Smooth muscle cell (in vitro differentiated cells): ENCODE measurements around the gene GHDC. TPM values are rescaled to one million over a fixed set of nuclear protein-coding genes. Genes with fewer than 3 reads are reported as not detected.
"Not testable (repeated sequence)": the region's sequence is repeated elsewhere in the genome, so short reads cannot be mapped to it uniquely, and the experiment has no call there.

Source experiments
- DNase-seq: peaks from one replicate; lab custom pipeline; 2025; ENCODE audit not compliant: unreplicated experiment; lab: John Stamatoyannopoulos, UW
- H2AFZ ChIP-seq: fragments of 200-600 bp; sonication (generic); 2 replicates; pipeline ENCODE4 v1.6.0; 2016; ENCODE audit warnings: antibody characterized with exemption, low read depth, mild to moderate bottlenecking
- H3F3A ChIP-seq: fragments of 200-600 bp; sonication (generic); 2 replicates; pipeline ENCODE4 v1.6.0; 2017; ENCODE audit warnings: antibody characterized with exemption, low read depth
- H3K27ac ChIP-seq: fragments of 200-600 bp; sonication (generic); 2 replicates; pipeline ENCODE4 v1.5.1; 2016; ENCODE audit warnings: low read depth, mild to moderate bottlenecking
- H3K27me3 ChIP-seq: fragments of 200-600 bp; sonication (generic); 2 replicates; pipeline ENCODE4 v1.6.1; 2016; ENCODE audit warnings: low read depth, mild to moderate bottlenecking
- H3K36me3 ChIP-seq: fragments of 200-600 bp; sonication (generic); 2 replicates; pipeline ENCODE4 v1.5.1; 2016; ENCODE audit warnings: low read depth
- H3K4me1 ChIP-seq: fragments of 200-600 bp; sonication (generic); 2 replicates; pipeline ENCODE4 v1.5.1; 2016; ENCODE audit warnings: low read depth
- H3K4me2 ChIP-seq: fragments of 200-600 bp; sonication (generic); 2 replicates; pipeline ENCODE4 v1.6.0; 2016; ENCODE audit warnings: mild to moderate bottlenecking
- H3K4me3 ChIP-seq: fragments of 200-600 bp; sonication (generic); 2 replicates; pipeline ENCODE4 v1.5.1; 2016; ENCODE audit warnings: mild to moderate bottlenecking
- H3K79me2 ChIP-seq: fragments of 200-600 bp; sonication (generic); 2 replicates; pipeline ENCODE4 v1.6.0; 2016; ENCODE audit warnings: low read depth, mild to moderate bottlenecking
- H3K9ac ChIP-seq: fragments of 200-600 bp; sonication (generic); 2 replicates; pipeline ENCODE4 v1.6.0; 2016; ENCODE audit warnings: low read depth
- H3K9me3 ChIP-seq: fragments of 200-600 bp; sonication (generic); replicated peaks from 2 replicates; pipeline ENCODE4 v1.5.1; 2016; ENCODE audit warnings: low read depth
- H4K20me1 ChIP-seq: fragments of 200-600 bp; sonication (generic); 2 replicates; pipeline ENCODE4 v1.6.0; 2016; ENCODE audit warnings: low read depth
- WGBS: methylation state at CpG from one replicate; pipeline ENCODE4 v1.1.7; 2016; ENCODE audit warnings: low lambda C conversion rate; 5-methylcytosine and 5-hydroxymethylcytosine counted together
- polyA plus RNA-seq: library from polyadenylated mRNA; unstranded; fragments of >200 nt; fragmentation: Nextera tagmentation; extraction: Ambion mirVana; gene quantifications from 2 replicates; pipeline ENCODE4 v1.2.1, GENCODE V29; 2016
- total RNA-seq: library from RNA; depleted of rRNA; stranded (reverse); fragments of >200 nt; gene quantifications from 2 replicates; pipeline ENCODE4 v1.2.3, GENCODE V29; 2014
- TF ChIP-seq, protein P1 (sequence below): fragments of 200-600 bp; sonication (generic); IDR thresholded peaks from 2 replicates; pipeline ENCODE4 v1.5.1; 2017; ENCODE audit warnings: borderline replicate concordance, mild to moderate bottlenecking, antibody characterized with exemption; ENCODE audit not compliant: insufficient read depth, poor library complexity, severe bottlenecking

Gene GHDC
- total and polyA plus RNA-seq, 2 experiments from 2014 or later = 4.8 to 11.5 TPM

DNA sequence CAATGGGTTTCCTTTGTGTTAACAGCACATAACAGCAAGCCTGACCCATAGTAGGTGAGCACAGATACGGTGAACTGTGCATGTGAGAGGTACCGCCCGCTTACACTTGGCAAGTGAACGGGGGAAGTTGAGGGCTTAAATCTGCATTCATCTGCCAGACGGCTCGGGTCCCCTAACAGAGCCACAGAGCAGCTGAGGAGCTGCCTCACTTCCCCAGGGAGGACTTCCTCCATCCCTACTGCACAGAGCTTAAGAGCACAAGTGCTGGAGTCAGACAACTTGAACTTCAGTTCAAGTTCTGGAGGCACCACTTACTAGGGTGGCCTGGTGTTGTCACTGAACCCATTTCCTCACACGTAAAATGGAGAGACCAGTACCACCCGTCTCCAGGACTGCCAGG is 52.9 kb downstream of the GHDC start:
- TF ChIP-seq, protein P1, sequence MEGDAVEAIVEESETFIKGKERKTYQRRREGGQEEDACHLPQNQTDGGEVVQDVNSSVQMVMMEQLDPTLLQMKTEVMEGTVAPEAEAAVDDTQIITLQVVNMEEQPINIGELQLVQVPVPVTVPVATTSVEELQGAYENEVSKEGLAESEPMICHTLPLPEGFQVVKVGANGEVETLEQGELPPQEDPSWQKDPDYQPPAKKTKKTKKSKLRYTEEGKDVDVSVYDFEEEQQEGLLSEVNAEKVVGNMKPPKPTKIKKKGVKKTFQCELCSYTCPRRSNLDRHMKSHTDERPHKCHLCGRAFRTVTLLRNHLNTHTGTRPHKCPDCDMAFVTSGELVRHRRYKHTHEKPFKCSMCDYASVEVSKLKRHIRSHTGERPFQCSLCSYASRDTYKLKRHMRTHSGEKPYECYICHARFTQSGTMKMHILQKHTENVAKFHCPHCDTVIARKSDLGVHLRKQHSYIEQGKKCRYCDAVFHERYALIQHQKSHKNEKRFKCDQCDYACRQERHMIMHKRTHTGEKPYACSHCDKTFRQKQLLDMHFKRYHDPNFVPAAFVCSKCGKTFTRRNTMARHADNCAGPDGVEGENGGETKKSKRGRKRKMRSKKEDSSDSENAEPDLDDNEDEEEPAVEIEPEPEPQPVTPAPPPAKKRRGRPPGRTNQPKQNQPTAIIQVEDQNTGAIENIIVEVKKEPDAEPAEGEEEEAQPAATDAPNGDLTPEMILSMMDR = no peak
- no peaks in the 10 kb centered on the region for H3K27me3 ChIP-seq
- H3K4me1 ChIP-seq = no peaks in the 10 kb centered on the region
- no peak overlapping the region for H3K4me3 ChIP-seq
- H3K36me3 ChIP-seq = no peaks in the 10 kb centered on the region
- DNase-seq = no peak
- peak overlapping the region; percentile 77 for H3K27ac ChIP-seq
- H4K20me1 ChIP-seq = peaks cover 97% of the 10 kb centered on the region
- no peak overlapping the region for H3K4me2 ChIP-seq
- no peak overlapping the region for H3K9ac ChIP-seq
- 97% methylated on average over 8 of the region's 8 CpGs for WGBS
- no peak overlapping the region for H2AFZ ChIP-seq
- no peaks in the 10 kb centered on the region for H3K9me3 ChIP-seq
- H3K79me2 ChIP-seq = peaks cover 84% of the 10 kb centered on the region
- peaks cover 13% of the 10 kb centered on the region for H3F3A ChIP-seq

- H3K4me1 ChIP-seq, H3K9ac ChIP-seq, H2AFZ ChIP-seq, H3K27me3 ChIP-seq, H3K4me2 ChIP-seq, H3K27ac ChIP-seq, DNase-seq, H3K36me3 ChIP-seq, H3K4me3 ChIP-seq, H3K9me3 ChIP-seq: not testable (repeated sequence)
- Histone ChIP-seq H3K79me2 (peaks cover 78% of the 10 kb centered on the region), H4K20me1 (peaks cover 97% of the 10 kb centered on the region), H3F3A (peaks cover 13% of the 10 kb centered on the region)
- 97% methylated on average over 6 of the region's 7 CpGs for WGBS
Measured at GRCh38 chr17:42140690-42141089, 53.6 kb downstream of the GHDC start.

Other genes starting within 250 kb of the GHDC start
- gene CNP, start 227.7 kb downstream of the GHDC start, total RNA-seq = 28.5 and 34.7 TPM in 2 replicates
- 60.1 and 63.0 TPM in 2 replicates for gene CNP, start 227.7 kb downstream of the GHDC start, polyA plus RNA-seq
- gene DNAJC7, start 177.1 kb downstream of the GHDC start, total RNA-seq = 44.5 and 69.5 TPM in 2 replicates
- 44.7 and 61.5 TPM in 2 replicates for gene DNAJC7, start 177.1 kb downstream of the GHDC start, polyA plus RNA-seq
- gene NKIRAS2, start 174.4 kb downstream of the GHDC start, total RNA-seq = 21.3 and 41.3 TPM in 2 replicates
- gene NKIRAS2, start 174.4 kb downstream of the GHDC start, polyA plus RNA-seq = 50.1 and 54.4 TPM in 2 replicates
- 0.49 and 0.54 TPM in 2 replicates for gene C17orf113, start 143.9 kb downstream of the GHDC start, total RNA-seq
- gene C17orf113, start 143.9 kb downstream of the GHDC start, polyA plus RNA-seq = 0.38 and 0.46 TPM in 2 replicates
- 0.27 and 0.45 TPM in 2 replicates for gene ZNF385C, start 96.0 kb downstream of the GHDC start, total RNA-seq
- gene ZNF385C, start 96.0 kb downstream of the GHDC start, polyA plus RNA-seq = 0.18 and 0.70 TPM in 2 replicates
- gene DHX58, start 81.8 kb downstream of the GHDC start, total RNA-seq = 1.0 and 4.2 TPM in 2 replicates
- 0.67 TPM in 1 of 2 replicates, not detected in the other for gene DHX58, start 81.8 kb downstream of the GHDC start, polyA plus RNA-seq
- 15.6 and 17.1 TPM in 2 replicates for gene KAT2A, start 73.1 kb downstream of the GHDC start, total RNA-seq
- gene KAT2A, start 73.1 kb downstream of the GHDC start, polyA plus RNA-seq = 25.3 and 29.5 TPM in 2 replicates
- not detected in 2 replicates for gene HSPB9, start 71.7 kb downstream of the GHDC start, total RNA-seq
- gene HSPB9, start 71.7 kb downstream of the GHDC start, polyA plus RNA-seq = 0.39 and 1.0 TPM in 2 replicates
- 92.8 and 113 TPM in 2 replicates for gene RAB5C, start 39.5 kb downstream of the GHDC start, total RNA-seq
- 152 and 158 TPM in 2 replicates for gene RAB5C, start 39.5 kb downstream of the GHDC start, polyA plus RNA-seq
- gene KCNH4, start 13.4 kb downstream of the GHDC start, total RNA-seq = not detected in 2 replicates
- not detected in 2 replicates for gene KCNH4, start 13.4 kb downstream of the GHDC start, polyA plus RNA-seq
- gene HCRT, start 9.0 kb downstream of the GHDC start, total RNA-seq = not detected in 2 replicates
- not detected in 2 replicates for gene HCRT, start 9.0 kb downstream of the GHDC start, polyA plus RNA-seq
- gene STAT5B, start 81.9 kb upstream of the GHDC start, total RNA-seq = 10.7 and 29.3 TPM in 2 replicates
- 12.4 and 15.0 TPM in 2 replicates for gene STAT5B, start 81.9 kb upstream of the GHDC start, polyA plus RNA-seq
- gene STAT5A, start 94.0 kb upstream of the GHDC start, total RNA-seq = 1.7 and 2.6 TPM in 2 replicates
- gene STAT5A, start 94.0 kb upstream of the GHDC start, polyA plus RNA-seq = 3.2 and 6.3 TPM in 2 replicates
- 85.6 and 97.7 TPM in 2 replicates for gene STAT3, start 193.9 kb upstream of the GHDC start, total RNA-seq
- 87.7 and 112 TPM in 2 replicates for gene STAT3, start 193.9 kb upstream of the GHDC start, polyA plus RNA-seq
- 116 and 117 TPM in 2 replicates for gene CAVIN1, start 228.8 kb upstream of the GHDC start, total RNA-seq
- gene CAVIN1, start 228.8 kb upstream of the GHDC start, polyA plus RNA-seq = 237 and 255 TPM in 2 replicates